CD4-positive, alpha-beta T cell treated with Interleukin-1 beta for 1 hour (primary cell): ENCODE data around the gene TLX2.
"Not testable (repeated sequence)": the region's sequence is repeated elsewhere in the genome, so short reads cannot be mapped to it uniquely, and the experiment has no call there.

ENCODE experiments used
- DNase-seq, 2 donors: peaks; one replicate each; pipeline ENCODE4 v3.0.0-alpha.2; 2020 to 2022

TLX2 gene

GRCh38 chr2:74558284-74559230 is 44.3 kb downstream of the TLX2 start:
- DNase-seq, result no peak

- DNase-seq, result no peak
These were observed 45.7 kb downstream of the TLX2 start for GRCh38 chr2:74559912-74560311.

DNA sequence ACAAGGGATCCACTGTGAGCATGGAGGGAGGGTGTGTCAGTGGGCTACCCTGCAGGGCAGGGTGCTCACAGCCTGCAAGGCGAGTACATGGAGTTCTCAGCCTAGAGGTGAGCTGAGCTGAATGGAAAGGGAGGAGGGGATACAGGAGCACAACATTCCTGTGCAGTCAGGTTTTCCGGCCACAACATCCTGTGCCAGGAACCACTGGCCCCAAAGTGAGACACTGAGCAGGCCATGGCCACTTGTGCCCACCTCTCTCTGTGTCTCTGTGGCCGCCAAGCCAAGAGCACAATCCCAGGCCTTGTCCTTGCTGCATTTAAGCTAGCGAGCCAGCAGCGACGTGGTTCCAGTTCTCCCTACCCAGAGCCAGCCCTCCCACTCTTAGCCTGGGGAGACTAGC is 46.3 kb downstream of the TLX2 start:
- no peak for DNase-seq

DNA sequence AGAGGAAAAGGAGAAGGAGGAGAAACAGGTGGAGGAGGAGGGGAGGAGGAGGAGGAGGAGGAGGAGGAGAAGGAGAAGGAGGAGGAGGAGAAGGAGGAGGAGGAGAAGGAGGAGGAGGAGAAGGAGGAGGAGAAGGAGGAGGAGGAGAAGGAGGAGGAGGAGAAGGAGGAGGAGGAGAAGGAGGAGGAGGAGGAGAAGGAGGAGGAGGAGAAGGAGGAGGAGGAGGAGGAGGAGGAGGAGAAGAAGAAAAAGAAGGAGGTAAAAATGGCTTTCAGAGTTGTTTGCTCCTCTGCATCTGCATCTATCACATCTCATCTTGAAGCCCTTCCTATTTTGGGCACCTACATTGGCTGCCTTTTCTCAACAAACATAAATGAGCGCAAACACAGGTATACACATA is 46.8 kb downstream of the TLX2 start:
- not testable (repeated sequence) for DNase-seq

GRCh38 chr2:74562126-74562775 is 48.0 kb downstream of the TLX2 start:
- DNase-seq, result no peak

- no peak for DNase-seq
These were observed 50.0 kb downstream of the TLX2 start for GRCh38 chr2:74564222-74564621.

DNA sequence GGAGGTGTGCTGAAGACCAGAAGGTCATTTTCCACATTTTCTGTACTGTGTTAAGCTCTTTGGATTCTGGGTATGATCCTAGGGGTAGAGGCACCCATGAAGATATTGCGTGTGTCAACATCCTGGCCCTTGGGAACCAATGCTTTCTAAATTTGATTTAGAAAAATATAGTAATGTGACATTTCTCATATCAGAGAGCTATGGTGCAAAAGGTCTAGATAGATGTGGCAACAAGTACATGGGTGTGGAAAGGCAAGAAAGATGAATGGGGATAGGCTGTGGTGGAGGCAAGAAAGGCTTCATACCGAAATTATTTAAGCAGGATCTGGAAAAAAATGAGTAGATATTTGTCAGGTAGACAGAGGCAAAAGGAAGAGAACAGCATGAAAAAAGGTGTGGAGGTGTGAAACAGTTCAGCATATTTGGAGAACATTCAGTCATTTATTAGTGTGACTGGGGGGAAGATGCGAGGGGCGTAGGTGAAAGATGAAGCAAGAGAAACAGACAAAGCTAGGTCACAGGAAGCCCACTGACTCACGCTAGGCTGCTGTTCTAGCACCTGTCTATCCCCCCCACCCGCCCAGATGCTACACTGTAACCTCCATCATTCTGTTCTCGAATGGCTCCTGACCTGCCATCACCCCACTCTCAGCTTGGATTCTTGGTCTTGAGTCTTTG is 52.0 kb downstream of the TLX2 start:
- no peak for DNase-seq

GRCh38 chr2:74566754-74567085 is 52.5 kb downstream of the TLX2 start:
- no peak for DNase-seq
